Inflammatory macrophage treated with lipopolysaccharide for 1 hour (primary cell): ENCODE data around the gene SERTAD2.

Source experiments
- DNase-seq, 2 donors: peaks; one replicate each; pipeline ENCODE4 v3.0.0-alpha.2; 2020 to 2022

SERTAD2 gene

DNA sequence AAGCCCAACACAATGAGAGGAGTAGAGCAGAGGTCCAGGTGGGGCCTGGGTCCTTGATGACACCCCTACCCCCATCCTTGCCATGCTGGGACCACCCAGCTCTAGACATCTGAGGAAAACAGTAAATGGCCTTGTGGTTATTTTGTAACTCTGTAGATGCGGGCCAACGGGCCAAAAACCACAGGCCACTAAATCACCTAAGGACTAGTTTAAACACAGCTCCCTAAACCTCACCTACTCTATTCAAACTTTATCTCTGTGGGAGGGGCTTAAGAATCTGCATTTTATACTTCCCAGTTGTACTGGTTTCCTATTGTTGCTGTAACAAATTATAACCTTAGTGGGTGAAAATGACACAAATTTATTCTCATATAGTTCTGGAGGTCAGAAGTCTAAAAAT is 19.0 kb upstream of the SERTAD2 start:
- DNase-seq, result no peak

DNA sequence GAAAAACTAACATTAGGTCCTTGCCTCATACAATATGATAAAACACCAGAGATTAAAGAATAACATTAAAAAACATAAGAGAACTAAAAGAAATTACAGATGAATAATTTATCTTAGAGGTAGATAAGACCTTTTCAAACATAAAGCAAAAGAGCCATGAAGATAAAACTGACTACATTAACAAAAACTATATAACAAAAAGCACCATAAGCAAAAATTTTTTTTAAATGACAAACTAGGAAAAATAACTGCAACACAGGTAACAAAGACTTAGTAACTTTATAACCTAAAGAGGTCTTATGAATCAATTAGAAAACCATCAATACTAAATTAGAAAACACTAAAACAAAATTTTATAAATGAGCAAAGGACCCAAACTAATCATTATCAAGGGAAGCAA is 16.3 kb upstream of the SERTAD2 start:
- DNase-seq, result no peak

DNA sequence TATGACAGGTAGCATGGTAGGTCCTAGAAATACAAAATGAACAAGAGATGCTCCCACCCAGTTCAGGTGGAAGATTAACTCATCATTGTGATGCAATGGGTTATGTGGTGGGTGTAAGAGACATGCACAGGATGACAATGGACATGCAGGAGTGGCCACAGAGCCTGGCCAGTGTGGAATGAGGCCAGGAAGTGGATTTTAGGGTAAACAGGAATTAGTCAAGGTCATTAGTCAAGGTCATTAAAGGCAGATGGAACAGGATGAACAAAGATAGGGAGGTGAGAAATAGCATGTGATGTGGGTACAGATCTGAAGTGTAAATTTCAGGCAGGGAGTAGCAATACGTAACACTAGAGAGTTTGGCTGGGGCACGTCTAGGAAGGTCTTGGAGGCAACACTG is 15.6 kb upstream of the SERTAD2 start:
- no peak for DNase-seq

DNA sequence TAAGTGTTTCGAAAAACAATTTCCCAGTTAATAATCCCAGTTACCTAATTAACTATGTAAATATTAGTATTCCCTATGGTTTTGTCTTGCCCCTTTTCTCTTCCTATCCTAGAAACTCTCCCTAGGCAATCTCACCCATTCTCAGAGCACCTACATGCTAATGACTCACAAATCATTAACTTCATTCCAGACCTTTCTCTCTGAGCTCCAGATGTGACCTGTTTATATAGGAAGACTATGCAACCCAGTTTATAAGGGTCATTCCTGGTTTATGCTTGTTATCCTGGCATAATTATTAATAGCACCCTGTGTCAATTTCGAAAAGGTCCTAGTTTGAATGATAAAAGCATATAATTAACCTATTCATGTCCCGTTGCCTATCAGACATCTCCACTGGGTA is 14.8 kb upstream of the SERTAD2 start:
- DNase-seq, result no peak

DNA sequence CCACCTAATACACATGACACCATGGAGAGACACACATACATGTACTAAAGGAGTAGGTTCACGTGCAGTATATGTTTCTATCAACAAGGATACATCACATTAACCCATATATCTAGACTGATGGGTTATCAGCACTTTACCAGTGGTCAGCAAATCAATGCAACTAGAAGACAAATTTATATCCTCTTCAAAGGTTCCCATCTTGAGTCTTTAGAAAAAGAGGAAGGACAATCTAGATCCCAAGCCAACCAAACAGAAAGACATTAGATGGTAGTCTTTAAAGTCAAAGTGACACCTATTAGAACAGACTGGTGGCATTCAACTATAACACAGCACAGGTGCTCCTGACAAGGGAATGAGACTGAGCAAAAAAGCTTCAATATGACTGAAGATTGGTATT is 13.8 kb upstream of the SERTAD2 start:
- DNase-seq, result no peak

DNA sequence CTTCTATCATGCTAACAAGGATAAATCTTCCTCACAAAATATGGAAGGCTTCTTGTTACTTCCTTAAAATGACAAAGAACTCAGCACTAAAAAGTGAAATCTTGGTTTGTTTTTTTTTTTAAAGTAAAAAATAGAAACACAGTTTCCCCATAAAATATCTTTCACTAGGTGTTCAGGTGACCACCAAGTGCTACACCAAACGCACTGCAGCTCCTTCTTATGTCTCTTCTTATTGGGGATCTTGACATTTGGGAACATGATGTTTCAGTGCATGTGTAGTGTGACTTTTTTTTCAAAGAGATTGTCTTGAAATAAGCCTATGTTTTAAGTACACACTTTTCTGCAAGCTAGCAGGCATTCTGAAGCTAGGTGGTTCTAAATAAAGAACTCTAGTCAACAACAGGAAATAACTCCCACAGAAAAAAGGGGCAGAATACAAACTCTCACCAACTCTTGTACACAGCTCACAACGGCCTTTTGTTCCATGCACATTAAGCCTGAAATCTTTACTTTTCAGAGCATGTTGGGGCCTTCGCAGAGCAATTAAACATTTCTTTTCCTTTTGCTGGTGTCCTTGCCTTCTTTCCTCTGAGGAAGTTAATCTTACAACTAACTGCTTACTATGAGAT is 13.2 kb upstream of the SERTAD2 start:
- no peak for DNase-seq

DNA sequence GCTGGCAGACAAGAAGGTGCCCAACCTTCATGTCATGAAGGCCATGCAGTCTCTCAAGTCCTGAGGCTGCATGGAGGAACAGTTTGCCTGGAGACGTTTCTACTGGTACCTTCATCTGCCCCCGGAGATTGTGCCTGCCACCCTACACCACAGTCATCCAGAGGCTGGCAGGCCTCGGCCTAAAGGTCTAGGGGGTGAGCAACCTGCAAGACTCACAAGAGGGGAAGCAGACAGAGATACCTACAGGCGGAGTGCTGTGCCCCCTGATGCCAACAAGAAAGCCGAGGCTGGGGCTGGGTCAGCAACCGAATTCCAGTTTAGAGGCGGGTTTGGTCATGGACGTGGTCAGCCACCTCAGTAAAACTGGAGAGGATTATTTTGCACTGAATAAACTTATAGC is 12.0 kb upstream of the SERTAD2 start:
- no peak for DNase-seq

DNA sequence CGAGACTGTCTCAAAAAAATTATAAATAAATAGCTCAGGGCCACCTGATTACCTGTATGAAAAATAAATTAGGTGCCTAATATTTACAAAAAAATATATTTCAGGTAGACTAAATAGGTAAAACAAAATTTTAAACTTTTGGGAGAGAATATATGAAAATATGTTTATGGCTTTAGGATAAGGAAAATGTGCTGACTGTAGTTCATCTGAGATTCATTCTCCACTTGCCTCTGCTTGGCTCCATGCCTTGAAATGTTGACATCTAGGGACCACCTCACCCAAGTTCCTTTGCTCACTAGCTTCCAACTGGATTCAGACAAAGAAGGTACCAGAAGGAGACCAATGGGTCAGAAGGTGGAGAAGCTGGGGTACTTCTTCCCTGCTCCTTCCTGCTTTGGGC is 9.7 kb upstream of the SERTAD2 start:
- no peak for DNase-seq

DNA sequence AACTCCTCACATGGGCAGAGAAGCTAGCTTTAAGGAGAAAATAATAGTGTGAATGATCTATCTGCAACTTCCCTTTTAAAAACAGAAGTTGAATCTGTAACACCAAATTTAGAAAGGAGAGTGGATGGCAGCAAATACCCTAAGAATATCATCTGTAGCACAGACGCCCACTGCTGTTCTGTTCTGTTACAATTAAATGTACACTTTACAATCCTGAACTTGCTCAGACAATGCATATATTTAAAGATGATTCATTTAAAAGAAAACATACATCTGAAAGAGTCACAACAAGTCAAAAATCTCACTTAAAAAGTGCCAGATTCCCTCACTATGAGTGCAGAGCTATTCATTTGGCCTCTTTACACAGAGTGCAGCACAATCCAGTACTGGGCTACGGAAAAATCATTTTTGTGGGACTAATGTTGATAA is 8.0 kb upstream of the SERTAD2 start:
- peak; percentile 61 to 64 for DNase-seq

DNA sequence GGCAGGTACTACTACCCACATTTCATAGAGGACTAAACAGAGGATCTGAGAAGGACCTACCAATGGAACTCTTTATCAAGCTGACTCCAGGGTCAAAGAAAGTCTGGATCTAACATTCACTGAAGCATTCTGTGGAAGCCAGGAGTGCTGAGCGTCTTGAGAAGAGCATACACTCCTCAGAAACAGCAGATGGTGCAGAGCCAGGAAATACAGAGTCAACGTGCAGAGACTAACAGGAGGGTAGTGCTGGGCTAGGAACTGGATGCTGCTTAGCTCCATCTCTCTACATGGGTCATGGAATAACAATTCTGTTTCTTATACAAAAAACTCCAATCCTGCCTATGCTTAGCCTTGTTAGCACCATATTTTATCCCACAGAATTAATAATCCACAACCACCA is 5.5 kb upstream of the SERTAD2 start:
- DNase-seq, result no peak

DNA sequence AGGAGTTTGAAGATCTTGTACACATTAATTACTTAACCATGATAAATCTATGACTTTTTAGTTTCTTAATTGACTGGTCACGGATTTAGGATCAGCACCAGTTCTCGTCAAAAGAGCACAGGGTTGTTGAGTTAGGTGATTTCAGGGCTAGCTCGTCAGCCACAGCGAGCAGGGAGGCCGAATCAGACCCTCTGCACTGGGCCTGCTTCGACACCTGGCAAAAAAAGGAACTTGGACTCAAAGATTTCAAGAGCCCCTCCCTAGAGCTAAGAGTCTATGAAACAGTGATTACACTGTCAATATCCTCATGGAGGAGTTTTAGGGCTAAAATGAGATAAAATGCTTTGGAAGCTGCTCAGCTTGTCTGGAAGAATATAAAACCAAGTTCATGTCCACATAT is 4.6 kb upstream of the SERTAD2 start:
- no peak for DNase-seq

DNA sequence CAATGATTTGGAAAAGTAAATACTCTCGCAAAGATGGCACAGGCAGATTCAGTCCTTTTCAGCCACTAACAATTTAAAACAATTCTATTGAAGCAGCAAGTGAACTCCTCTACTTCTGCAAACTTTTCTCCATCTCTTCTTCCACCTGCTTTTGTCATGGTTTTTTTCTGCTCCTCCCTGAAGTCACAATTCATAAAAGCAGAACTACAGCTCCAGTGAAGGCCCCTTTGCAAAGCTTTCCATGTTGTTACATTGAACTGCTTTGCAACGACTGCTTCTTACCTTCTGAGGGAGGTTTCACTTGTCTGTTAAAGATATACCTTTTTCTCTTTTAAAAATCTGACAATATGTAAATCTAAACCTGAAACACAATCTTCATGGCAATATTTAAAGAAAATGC is 3.7 kb upstream of the SERTAD2 start:
- DNase-seq, result peak in 1 of 2 donors; percentile 47

DNA sequence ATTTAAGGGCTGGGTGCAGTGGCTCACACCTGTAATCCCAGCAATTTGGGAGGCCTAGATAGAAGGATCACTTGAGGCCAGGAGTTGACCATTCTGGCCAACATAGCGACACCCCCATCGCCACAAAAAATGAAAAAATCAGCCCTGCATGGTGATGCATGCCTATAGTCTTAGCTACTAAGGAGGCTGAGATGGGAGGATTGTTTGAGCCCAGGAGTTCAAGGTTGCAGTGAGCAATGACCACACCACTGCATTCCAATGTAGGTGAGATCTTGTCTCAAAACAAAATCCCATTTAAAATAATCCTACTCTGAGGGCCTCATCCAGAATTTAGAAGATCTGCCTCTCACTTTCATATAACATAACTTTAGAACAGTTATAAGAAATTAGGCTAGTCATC is 2.7 kb upstream of the SERTAD2 start:
- DNase-seq, result no peak

DNA sequence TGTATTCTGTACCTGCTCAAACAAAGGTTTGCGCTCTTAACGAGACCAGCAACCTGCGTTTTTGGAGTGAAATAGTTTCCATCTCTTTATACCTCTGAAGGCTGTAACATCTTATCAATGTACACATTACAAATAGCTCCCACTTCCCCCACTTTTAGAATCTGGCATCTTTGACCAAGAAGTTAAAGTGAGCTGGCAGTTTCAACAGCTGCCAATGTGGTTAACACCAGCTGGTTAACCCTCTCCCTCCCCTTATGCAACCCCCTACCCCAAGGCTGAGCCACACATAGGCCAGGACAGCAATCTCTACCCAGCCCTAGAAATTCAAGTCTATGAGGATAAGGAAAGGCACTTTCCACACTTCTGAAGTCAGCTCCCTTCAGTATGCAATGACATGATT is 2.2 kb upstream of the SERTAD2 start:
- no peak for DNase-seq

DNA sequence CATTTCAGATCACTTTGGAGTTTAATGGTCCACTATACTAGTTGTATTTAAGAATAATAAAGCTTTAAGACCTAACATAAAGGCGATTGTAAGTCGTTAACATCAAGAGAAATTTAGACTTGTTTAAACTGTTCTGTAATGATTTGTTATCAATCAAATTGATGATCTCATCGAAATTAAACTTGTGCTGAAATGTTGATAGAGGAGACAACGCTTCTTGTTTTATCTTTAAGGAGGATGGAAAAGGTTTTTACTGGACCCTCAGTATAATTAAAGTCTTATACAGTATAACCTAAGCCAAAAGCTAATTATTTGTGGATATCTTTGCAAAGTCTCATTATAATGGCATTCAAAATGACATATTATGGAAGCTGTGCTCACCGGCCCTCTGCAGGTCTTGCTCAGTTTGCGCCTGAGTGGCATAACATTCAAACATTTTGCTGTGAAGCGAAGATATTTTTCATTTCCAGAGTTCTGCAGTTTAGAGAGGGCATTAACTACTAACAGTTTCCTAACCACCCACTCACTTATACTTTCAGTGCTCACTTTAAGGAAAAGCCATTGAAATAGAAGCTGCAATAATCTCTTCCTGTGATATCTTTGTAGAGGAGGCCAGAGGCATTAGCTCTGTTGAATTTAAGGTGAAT is 1.4 kb upstream of the SERTAD2 start:
- peak in 1 of 2 donors; percentile 33 for DNase-seq

DNA sequence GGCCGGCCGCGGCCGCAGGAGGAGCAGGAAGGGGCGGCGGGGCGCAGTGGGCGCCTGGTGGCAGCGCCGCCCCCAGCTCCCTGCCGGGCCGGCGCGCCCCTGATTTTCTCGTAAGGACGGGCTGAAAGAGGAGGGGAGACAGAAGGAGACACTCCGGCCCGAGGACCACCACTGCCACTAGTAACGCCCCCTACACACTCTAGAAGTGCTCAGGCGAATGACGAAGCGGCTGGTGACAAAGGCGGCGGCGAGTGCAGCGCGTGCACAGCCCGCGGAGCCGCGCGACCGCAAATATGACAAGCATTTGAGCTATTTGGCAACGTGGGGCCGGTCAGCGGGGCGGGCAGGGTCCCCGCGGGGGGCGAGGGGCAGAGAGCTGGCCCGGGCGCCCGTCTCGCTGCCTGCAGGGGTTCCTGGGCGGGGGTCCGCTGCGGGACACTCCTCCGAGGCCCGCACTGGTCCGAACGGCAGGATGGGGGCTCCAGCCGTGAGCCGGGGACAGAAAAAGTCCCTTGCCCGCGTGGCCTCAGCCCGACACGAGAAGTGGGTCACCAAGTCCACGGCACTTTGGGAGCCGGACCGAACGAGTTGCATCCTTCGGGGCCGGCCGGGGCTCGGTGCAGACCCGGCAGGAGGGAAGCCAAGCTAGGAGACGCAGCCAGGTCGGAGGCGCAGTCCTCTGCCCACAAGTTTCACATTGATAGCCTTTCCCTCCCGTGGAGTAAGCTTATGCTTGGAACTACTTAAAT is 524 bp upstream of the SERTAD2 start:
- DNase-seq, result peak; percentile 66 to 68

DNA sequence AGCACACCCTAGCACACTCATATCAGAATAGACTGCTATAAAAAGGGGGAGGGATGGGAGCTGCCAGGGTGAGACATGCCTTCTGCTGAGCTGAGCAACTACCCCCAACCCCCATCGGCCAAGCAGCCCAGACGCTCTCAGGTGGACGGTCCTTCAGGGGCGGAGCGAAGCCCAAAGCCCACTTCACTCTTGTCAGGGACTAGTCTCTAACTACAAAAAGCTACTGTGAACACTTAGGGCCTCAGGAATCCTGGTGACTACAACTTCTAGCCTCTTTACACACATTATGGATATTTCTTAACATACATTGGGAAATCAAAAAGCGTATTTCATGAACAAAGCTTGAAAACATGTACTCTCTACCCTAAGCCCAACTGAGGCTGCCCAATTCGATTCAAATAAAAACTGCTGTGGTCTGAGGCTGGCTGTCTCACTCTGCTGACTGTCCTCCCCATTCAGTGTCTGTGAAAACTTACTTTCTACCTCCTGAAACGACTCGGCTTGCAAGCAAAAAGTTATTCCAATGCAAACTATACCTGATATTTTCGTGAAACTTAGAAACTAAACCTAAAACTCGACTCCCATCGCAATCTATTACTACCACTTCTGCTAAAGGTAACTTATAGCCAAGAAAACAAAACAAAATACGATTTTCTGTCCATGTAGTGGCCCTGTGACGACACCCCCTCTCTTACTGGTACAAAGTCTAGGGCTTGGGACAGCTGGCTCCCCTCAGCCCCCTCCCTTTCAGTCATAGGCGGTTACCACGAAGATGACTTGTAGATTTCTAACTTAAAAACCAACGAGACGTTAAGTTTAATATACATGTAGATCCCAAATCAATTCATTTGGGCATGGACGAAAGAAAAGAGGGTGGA is 1.2 kb downstream of the SERTAD2 start:
- peak; percentile 56 to 77 for DNase-seq

DNA sequence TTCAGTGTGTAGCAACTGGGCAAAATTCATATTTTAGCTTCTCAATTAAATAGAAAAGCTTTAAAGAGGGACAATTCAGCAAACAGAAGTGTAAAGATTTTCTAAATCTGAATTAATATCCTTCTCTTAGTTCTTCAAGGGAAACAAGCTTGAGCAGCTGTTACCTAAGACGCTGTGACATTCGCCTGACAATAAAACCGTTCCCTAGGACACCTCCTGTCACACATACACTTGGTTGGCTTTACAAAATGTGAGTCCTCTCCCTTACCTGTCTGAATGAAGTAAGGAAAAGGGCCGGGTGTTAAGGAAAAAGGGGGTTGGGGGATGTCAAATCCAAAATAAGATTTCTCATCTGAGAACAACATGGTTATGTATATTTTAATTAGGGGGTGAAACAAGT is 2.1 kb downstream of the SERTAD2 start:
- DNase-seq, result no peak

DNA sequence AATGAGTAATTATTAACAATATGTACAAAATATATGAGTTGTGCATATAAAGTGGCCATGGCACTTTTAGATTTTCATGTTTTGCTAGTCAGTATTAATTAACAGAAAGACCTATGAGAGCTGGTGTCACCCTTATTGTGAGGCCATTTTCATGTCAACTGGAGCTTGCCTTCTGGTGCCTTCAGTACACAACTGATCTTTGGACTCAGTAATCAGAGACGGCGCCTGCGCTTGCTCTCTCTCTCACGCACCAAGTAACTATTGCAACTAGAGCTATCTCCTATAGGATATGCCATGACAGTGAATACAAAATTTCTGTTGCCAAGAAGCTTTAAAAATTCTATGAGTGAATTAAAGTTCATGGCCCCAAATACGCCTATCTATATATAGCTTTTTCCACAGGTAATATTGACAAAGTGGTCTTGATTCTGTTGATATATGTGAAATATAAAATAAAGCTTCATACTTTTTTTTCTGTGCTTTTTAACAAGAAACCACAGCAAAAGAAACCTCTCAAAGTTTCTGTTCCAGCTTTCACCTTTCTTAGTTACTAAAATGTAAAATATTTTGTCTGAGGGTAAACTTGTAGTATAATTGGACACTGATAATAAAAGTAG is 2.9 kb downstream of the SERTAD2 start:
- no peak for DNase-seq

DNA sequence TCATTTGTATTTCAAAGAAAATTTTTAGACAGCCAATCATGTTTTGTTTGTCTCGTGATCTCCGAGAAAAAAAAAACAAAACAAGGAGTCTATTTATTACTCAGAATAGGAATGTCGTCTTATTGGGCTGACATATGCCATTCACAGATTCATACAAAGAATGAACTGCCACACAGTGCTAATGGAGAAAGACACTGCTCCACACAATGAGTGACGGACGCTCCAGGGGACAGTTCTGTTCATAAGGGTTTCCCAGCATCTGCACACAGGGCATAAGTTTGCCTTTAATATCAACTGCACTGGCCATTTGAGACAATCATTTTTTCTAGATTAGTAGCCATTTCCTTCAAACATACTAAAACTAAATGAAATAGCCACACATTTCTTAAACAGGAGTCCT is 3.4 kb downstream of the SERTAD2 start:
- DNase-seq, result no peak

DNA sequence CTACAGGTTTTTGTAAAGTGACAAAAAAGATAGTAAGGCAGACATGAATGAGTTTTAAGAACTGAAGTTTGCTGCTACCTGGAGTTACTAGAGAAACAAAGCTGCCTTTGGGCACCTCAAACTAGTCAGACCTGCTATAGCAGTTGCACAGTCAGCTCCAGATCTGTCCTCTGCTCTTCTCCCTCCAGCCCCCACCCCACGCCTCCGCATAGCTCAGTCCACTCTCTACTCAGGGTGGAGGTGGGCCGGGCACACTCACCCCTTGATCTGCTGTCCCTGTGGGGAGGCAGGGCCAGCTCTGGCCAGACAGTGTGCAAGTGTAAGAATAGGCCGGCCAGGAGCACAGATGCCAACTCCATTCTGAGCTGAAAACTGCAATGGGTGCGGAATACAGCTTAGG is 4.1 kb downstream of the SERTAD2 start:
- DNase-seq, result no peak

DNA sequence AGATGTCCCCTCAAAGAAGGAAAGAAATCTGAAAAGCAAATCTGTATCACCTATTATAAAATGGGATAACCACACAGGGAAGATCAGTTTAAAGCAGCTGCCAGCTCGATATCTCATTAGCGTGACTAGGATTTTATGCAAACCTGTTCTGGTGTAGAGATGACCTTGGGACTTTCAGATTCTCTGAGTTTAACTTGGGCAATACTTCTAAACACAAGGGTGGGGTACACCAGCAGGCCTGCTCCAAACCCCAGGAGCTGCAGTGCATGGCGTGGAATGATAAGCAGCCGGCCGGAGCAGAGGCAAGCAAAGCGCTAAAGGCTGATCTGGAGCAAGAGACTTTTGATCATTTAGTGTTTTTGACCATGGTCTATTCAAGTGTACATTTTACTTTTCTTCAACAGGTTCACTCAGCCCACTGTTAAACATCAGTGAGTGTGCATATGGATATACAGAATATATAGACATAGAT is 4.7 kb downstream of the SERTAD2 start:
- DNase-seq, result no peak
